GM18499 (cell line): ENCODE data around the gene CCDC40.

ENCODE experiments used
- ATAC-seq: cut with Tn5 transposase; IDR thresholded peaks from one replicate; pipeline ENCODE4 v1.9.1; 2021; ENCODE audit warnings: moderate number of reproducible peaks; ENCODE audit not compliant: insufficient read depth, unreplicated experiment

CCDC40 gene

GRCh38 chr17:80124351-80124981 lies 88.0 kb downstream of the CCDC40 start:
- ATAC-seq, result no peak

GRCh38 chr17:80125656-80126448 lies 89.4 kb downstream of the CCDC40 start:
- ATAC-seq, result no peak

- no peak for ATAC-seq
Measured at GRCh38 chr17:80126449-80126715, 89.9 kb downstream of the CCDC40 start.

GRCh38 chr17:80129006-80129565 lies 92.6 kb downstream of the CCDC40 start:
- ATAC-seq, result no peak

GRCh38 chr17:80130992-80131391 lies 94.5 kb downstream of the CCDC40 start:
- ATAC-seq, result no peak

- no peak for ATAC-seq
Measured at GRCh38 chr17:80132906-80133625, 96.6 kb downstream of the CCDC40 start.

GRCh38 chr17:80133626-80133970 lies 97.2 kb downstream of the CCDC40 start:
- no peak for ATAC-seq

- ATAC-seq, result no peak
Measured at GRCh38 chr17:80137131-80137530, 100.7 kb downstream of the CCDC40 start.

GRCh38 chr17:80138856-80139426 lies 102.5 kb downstream of the CCDC40 start:
- no peak for ATAC-seq

- ATAC-seq, result no peak
Measured at GRCh38 chr17:80141463-80142165, 105.2 kb downstream of the CCDC40 start.

- no peak for ATAC-seq
Measured at GRCh38 chr17:80142929-80143328, 106.5 kb downstream of the CCDC40 start.

- no peak for ATAC-seq
Measured at GRCh38 chr17:80145076-80146075, 108.9 kb downstream of the CCDC40 start.

GRCh38 chr17:80146121-80147034 lies 109.9 kb downstream of the CCDC40 start:
- ATAC-seq, result no peak

- ATAC-seq, result peak; percentile 78
Measured at GRCh38 chr17:80147035-80147822, 110.8 kb downstream of the CCDC40 start, which contains the start of gene EIF4A3. TSS of gene EIF4A3 (minus strand) at chr17:80147128. CDS start at chr17:80146961, 167 bp downstream.
